Measurements from ENCODE around the gene IER5.

The IER5 gene

GRCh38 chr1:181116819-181117390, 28.4 kb downstream of the IER5 start:
- no peak for DNase-seq

GRCh38 chr1:181117648-181118449, 29.3 kb downstream of the IER5 start:
- DNase-seq, result no peak

GRCh38 chr1:181119093-181119989, 30.8 kb downstream of the IER5 start:
- no peak for DNase-seq

- no peak for DNase-seq
These were observed 32.4 kb downstream of the IER5 start for GRCh38 chr1:181120924-181121323.

GRCh38 chr1:181121498-181121897, 33.0 kb downstream of the IER5 start:
- no peak for DNase-seq

- no peak for DNase-seq
These were observed 33.7 kb downstream of the IER5 start for GRCh38 chr1:181122222-181122621.

- DNase-seq, result no peak
These were observed 34.7 kb downstream of the IER5 start for GRCh38 chr1:181123173-181123572.

GRCh38 chr1:181124291-181124751, 35.8 kb downstream of the IER5 start:
- no peak for DNase-seq

GRCh38 chr1:181126289-181126688, 37.8 kb downstream of the IER5 start:
- DNase-seq, result no peak

GRCh38 chr1:181126871-181127587, 38.5 kb downstream of the IER5 start:
- DNase-seq, result no peak

GRCh38 chr1:181127898-181128453, 39.5 kb downstream of the IER5 start:
- no peak for DNase-seq

GRCh38 chr1:181128592-181129497, 40.3 kb downstream of the IER5 start:
- DNase-seq, result no peak

- no peak for DNase-seq
These were observed 41.5 kb downstream of the IER5 start for GRCh38 chr1:181129771-181130606.

- no peak for DNase-seq
These were observed 42.9 kb downstream of the IER5 start for GRCh38 chr1:181131255-181131941.

GRCh38 chr1:181133441-181133951, 45.0 kb downstream of the IER5 start:
- no peak for DNase-seq

GRCh38 chr1:181133969-181134418, 45.5 kb downstream of the IER5 start:
- DNase-seq, result no peak

- DNase-seq, result no peak
These were observed 46.3 kb downstream of the IER5 start for GRCh38 chr1:181134543-181135436.

- no peak for DNase-seq
These were observed 46.9 kb downstream of the IER5 start for GRCh38 chr1:181135437-181135731.
